Endothelial cell of umbilical vein (primary cell): ENCODE data around the gene FSTL1. TPM values are rescaled to one million over a fixed set of nuclear protein-coding genes. Genes with fewer than 3 reads are reported as not detected.

Experiments
- BruUV-seq: library from RNA; stranded (reverse); fragments of 400-500 nt; replicated peaks from 2 replicates; lab custom pipeline; 2021; lab: Mats Ljungman, UMichigan
- CTCF ChIA-PET: fragments of 300-600, 350-600 bp; sonication (Branson Sonifier 250); formaldehyde crosslinking; loops from one replicate; lab custom pipeline; 2021; ENCODE audit warnings: antibody characterized with exemption, inconsistent platforms; lab: Charles Lee
- POLR2A ChIA-PET: fragments of 300-600, 350-600 bp; sonication (Branson Sonifier 250); formaldehyde crosslinking; loops from one replicate; lab custom pipeline; 2021; ENCODE audit warnings: antibody characterized with exemption, inconsistent platforms; lab: Charles Lee
- DNase-seq: peaks from one replicate; pipeline ENCODE4 v3.0.0-alpha.2; 2011; ENCODE audit warnings: low read depth, low spot score
- FAIRE-seq: peaks from 2 replicates; lab custom pipeline; 2011; peaks lifted over from hg19 to GRCh38; lab: Jason Lieb, UNC
- H2AFZ ChIP-seq: 2 replicates; pipeline ENCODE4 v1.6.0; 2012; ENCODE audit warnings: low read depth, low read length, control low read depth, inconsistent platforms
- H3K27ac ChIP-seq: 2 replicates; pipeline ENCODE4 v1.5.1; 2011; ENCODE audit warnings: low read depth, mild to moderate bottlenecking, control low read depth, low read length, moderate library complexity; ENCODE audit not compliant: insufficient read depth
- H3K27me3 ChIP-seq, 2 experiments: 2 replicates each; pipeline versions ENCODE4 v1.6.0 to v1.6.1; 2011; ENCODE audit warnings: low read length in 2 of 2, mixed read lengths in 1 of 2; ENCODE audit not compliant: control insufficient read depth in 2 of 2, insufficient read depth in 2 of 2
- H3K36me3 ChIP-seq, 2 experiments: 2 replicates in 1 of 2; 3 replicates in 1 of 2; pipeline ENCODE4 v1.5.1; 2011; ENCODE audit warnings: low read length in 2 of 2, mild to moderate bottlenecking in 1 of 2, moderate library complexity in 1 of 2; ENCODE audit not compliant: control insufficient read depth in 2 of 2, insufficient read depth in 2 of 2; ENCODE audit errors: extremely low read depth in 1 of 2
- H3K4me1 ChIP-seq: 3 replicates; pipeline ENCODE4 v1.5.1; 2011; ENCODE audit warnings: mild to moderate bottlenecking, low read length; ENCODE audit not compliant: control insufficient read depth, insufficient read depth; ENCODE audit errors: extremely low read depth
- H3K4me2 ChIP-seq: 2 replicates; pipeline ENCODE4 v1.6.1; 2011; ENCODE audit warnings: low read length, control low read depth, mixed read lengths; ENCODE audit not compliant: insufficient read depth
- H3K4me3 ChIP-seq, 3 experiments: fragments of 200-600 bp in 1 of 3; sonication (generic), shearing (Covaris generic) in 1 of 3; replicated peaks in 1 of 3; 2 replicates each; pipeline ENCODE4 v1.5.1; 2011 to 2016; ENCODE audit warnings: control low read depth in 3 of 3, low read length in 3 of 3, mild to moderate bottlenecking in 2 of 3, inconsistent platforms in 1 of 3, low read depth in 1 of 3, moderate library complexity in 1 of 3; ENCODE audit not compliant: insufficient read depth in 1 of 3
- H3K79me2 ChIP-seq: 2 replicates; pipeline ENCODE4 v1.6.0; 2012; ENCODE audit warnings: low read length, inconsistent platforms; ENCODE audit not compliant: control insufficient read depth, insufficient read depth
- H3K9ac ChIP-seq: replicated peaks from 2 replicates; pipeline ENCODE3; 2011; ENCODE audit warnings: low read length, control low read depth; ENCODE audit not compliant: insufficient read depth; ENCODE audit errors: extremely low read depth
- H3K9me1 ChIP-seq: replicated peaks from 3 replicates; pipeline ENCODE4 v1.6.0; 2011; ENCODE audit warnings: mild to moderate bottlenecking, low read length; ENCODE audit not compliant: control insufficient read depth, insufficient read depth; ENCODE audit errors: extremely low read depth
- H3K9me3 ChIP-seq: replicated peaks from 2 replicates; pipeline ENCODE4 v1.5.1; 2012; ENCODE audit warnings: low read length, inconsistent platforms; ENCODE audit not compliant: control insufficient read depth, insufficient read depth
- H4K20me1 ChIP-seq: replicated peaks from 2 replicates; pipeline ENCODE3; 2011; ENCODE audit warnings: mild to moderate bottlenecking, low read length; ENCODE audit not compliant: control insufficient read depth, insufficient read depth; ENCODE audit errors: extremely low read depth
- CTCF ChIP-seq, 2 donors: IDR thresholded peaks; 1 replicate in 1 of 2; 2 replicates in 1 of 2; pipeline ENCODE4 v1.5.1; 2011; ENCODE audit warnings: low read length in 2 of 2, mild to moderate bottlenecking in 2 of 2, moderate library complexity in 2 of 2, control low read depth in 1 of 2, inconsistent platforms in 1 of 2, low read depth in 1 of 2; ENCODE audit not compliant: insufficient read depth in 1 of 2; ENCODE audit errors: extremely low read depth in 1 of 2
- EZH2 ChIP-seq: IDR thresholded peaks from 2 replicates; pipeline ENCODE4 v1.6.1; 2012; ENCODE audit warnings: borderline replicate concordance, low read depth, mild to moderate bottlenecking, moderate library complexity, low read length, inconsistent platforms; ENCODE audit not compliant: severe bottlenecking
- FOS ChIP-seq: IDR thresholded peaks from 2 replicates; pipeline ENCODE4 v1.6.1; 2011; ENCODE audit warnings: mild to moderate bottlenecking, low read length, moderate library complexity, borderline replicate concordance; ENCODE audit not compliant: insufficient read depth
- GATA2 ChIP-seq: IDR thresholded peaks from 2 replicates; pipeline ENCODE4 v1.7.0; 2011; ENCODE audit warnings: low read depth, mild to moderate bottlenecking, moderate library complexity, mixed read lengths, low read length; ENCODE audit not compliant: insufficient read length, insufficient read depth
- JUN ChIP-seq: IDR thresholded peaks from 2 replicates; pipeline ENCODE4 v1.6.1; 2011; ENCODE audit warnings: borderline replicate concordance, low read depth; ENCODE audit not compliant: insufficient read length, insufficient read depth
- MAX ChIP-seq: IDR thresholded peaks from 2 replicates; pipeline ENCODE4 v1.6.1; 2011; ENCODE audit not compliant: insufficient read depth, insufficient read length
- MYC ChIP-seq: IDR thresholded peaks from one replicate; pipeline ENCODE4 v1.6.1; 2011; ENCODE audit warnings: mild to moderate bottlenecking, low read depth, low read length
- POLR2A ChIP-seq: IDR thresholded peaks from 2 replicates; pipeline ENCODE4 v1.6.1; 2012; ENCODE audit warnings: low read depth, mild to moderate bottlenecking, control low read depth, low read length
- POLR2AphosphoS5 ChIP-seq: IDR thresholded peaks from 2 replicates; pipeline ENCODE4 v1.6.1; 2012; ENCODE audit warnings: low read depth, mild to moderate bottlenecking, control low read depth, low read length, moderate library complexity; ENCODE audit not compliant: insufficient read depth
- dilution Hi-C: fragments of 300-500 bp; cut with MboI; formaldehyde crosslinking; loops from one replicate; pipeline ENCODE4 v1.15.0; 2019; ENCODE audit warnings: low sequenced_read_pairs; ENCODE audit not compliant: extremely low pct_ligation_motif_present
- intact Hi-C: fragments of 100-400 bp; cut with micrococcal nuclease; formaldehyde crosslinking; loops from one replicate; pipeline ENCODE4 v1.10.0; 2022
- polyA plus RNA-seq, 4 experiments: library from polyadenylated mRNA; depleted of rRNA in 3 of 4; stranded (reverse) in 3 of 4; unstranded in 1 of 4; fragments of >200 nt; gene quantifications; 2 replicates each; pipeline versions ENCODE4 v1.2.1 to v1.2.3, GENCODE V29; 2011 to 2012; ENCODE audit warnings: missing spikeins in 1 of 4
- total RNA-seq: library from RNA; stranded (reverse); gene quantifications from 2 replicates; pipeline ENCODE4 v1.2.3, GENCODE V29; 2021

FSTL1 gene
- total and polyA plus RNA-seq, 2 donors (not counting 3 experiments of a cell fraction or from before 2014, with no cell fraction given), result 235 to 562 TPM

- CTCF ChIA-PET, result interaction anchor here (1.4 kb wide), 1 partner anchor 8 kb away, joined by 5 read pairs; no protein-coding TSS in a partner anchor
- FAIRE-seq, result no peak
- H3K4me2 ChIP-seq, result no peak overlapping the region
These were observed 20.1 kb upstream of the FSTL1 start for GRCh38 chr3:120470870-120471269.

More at GRCh38 chr3:120470870-120471269, 20.1 kb upstream of the FSTL1 start:
- dilution Hi-C loops (no loop called here), intact Hi-C loops (no loop called here)
- H2AFZ ChIP-seq, result no peak overlapping the region
- TF ChIP-seq JUN (no peak), GATA2 (no peak), MYC (no peak), POLR2AphosphoS5 (no peak), EZH2 (no peak), CTCF (IDR thresholded peaks at IDR 0.05; ENCODE audit: extremely low read depth in 1 of 2, insufficient read depth in 1 of 2, low read depth in 1 of 2, low read length in 2 of 2) (no peak), MAX (no peak), POLR2A (no peak), FOS (no peak)
- no peaks in the 10 kb centered on the region for H3K9me3 ChIP-seq
- H3K79me2 ChIP-seq, result no peaks in the 10 kb centered on the region
- no peaks in the 10 kb centered on the region for H4K20me1 ChIP-seq
- BruUV-seq, result no TSS peak
- no peaks in the 10 kb centered on the region for H3K36me3 ChIP-seq
- POLR2A ChIA-PET, result no interaction called here
- no peaks in the 10 kb centered on the region for H3K4me1 ChIP-seq
- H3K4me3 ChIP-seq, result no peak overlapping the region
- H3K27ac ChIP-seq, result no peak overlapping the region
- H3K9ac ChIP-seq, result no peak overlapping the region
- H3K27me3 ChIP-seq, result no peaks in the 10 kb centered on the region
- no peak for DNase-seq
- H3K9me1 ChIP-seq, result no peaks in the 10 kb centered on the region
